Spleen (tissue), 7 donors: ENCODE results near the gene THOC7.

ENCODE experiments used
- CTCF ChIP-seq, 11 experiments: fragments of 200-600 bp in 7 of 11; fragments of 450-650 bp in 4 of 11; sonication (generic) in 4 of 11; IDR thresholded peaks in 8 of 11; conservative IDR thresholded peaks in 3 of 11; 1 replicate in 7 of 11; 2 replicates in 4 of 11; pipeline versions ENCODE4 v1.4.0 to v1.8.0; 2016 to 2021; ENCODE audit warnings: antibody characterized with exemption in 11 of 11, inconsistent platforms in 4 of 11, mild to moderate bottlenecking in 1 of 11
- POLR2A ChIP-seq, 3 donors: fragments of 450-650 bp; IDR thresholded peaks; one replicate each; pipeline ENCODE4 v1.5.1; 2017; ENCODE audit warnings: antibody characterized with exemption in 3 of 3, mild to moderate bottlenecking in 1 of 3
- donor health status: DM: no; HTN: no; CAD: no; lungs with moderate emphysema.
- donor health status: DM: no; HTN: no; CAD: no.
- donor health status: DM: no; HTN: no; CAD: no.

GRCh38 chr3:63876260-63876659 lies 12.7 kb upstream of the THOC7 start:
- TF ChIP-seq CTCF (IDR thresholded peaks at IDR 0.05 in 8 of 11, conservative IDR thresholded peaks at IDR 0.05 in 3 of 11) (no peak), POLR2A (IDR thresholded peaks at IDR 0.05) (no peak)
